Testis (tissue), 3 donors: ENCODE data around the gene KRT17. TPM values are rescaled to one million over a fixed set of nuclear protein-coding genes. Genes with fewer than 3 reads are reported as not detected.
"Not testable (repeated sequence)": the region's sequence is repeated elsewhere in the genome, so short reads cannot be mapped to it uniquely, and the experiment has no call there.

Experiments
- DNase-seq: peaks from one replicate; pipeline ENCODE4 v3.0.0-alpha.2; 2019
- H3K27ac ChIP-seq, 2 donors: fragments of 200-600 bp; sonication (generic); one replicate each; pipeline ENCODE4 v1.5.1; 2019
- H3K27me3 ChIP-seq: fragments of 200-600 bp; sonication (generic); one replicate; pipeline ENCODE4 v1.5.1; 2019
- H3K36me3 ChIP-seq: fragments of 200-600 bp; sonication (generic); one replicate; pipeline ENCODE4 v1.5.1; 2017; ENCODE audit warnings: low read depth; ENCODE audit errors: missing control alignments
- H3K4me1 ChIP-seq: fragments of 200-600 bp; sonication (generic); one replicate; pipeline ENCODE4 v1.5.1; 2019
- H3K4me3 ChIP-seq, 2 donors: fragments of 200-600 bp; sonication (generic); one replicate each; pipeline ENCODE4 v1.5.1; 2017 to 2019
- H3K9me3 ChIP-seq: fragments of 200-600 bp; sonication (generic); one replicate; pipeline ENCODE4 v1.5.1; 2017
- POLR2A ChIP-seq: fragments of 450-650 bp; IDR thresholded peaks from one replicate; pipeline ENCODE4 v1.6.1; 2017; ENCODE audit warnings: antibody characterized with exemption, mild to moderate bottlenecking, moderate library complexity
- WGBS, 2 donors: methylation state at CpG; one replicate each; pipeline ENCODE4 v1.1.5; 2018; 5-methylcytosine and 5-hydroxymethylcytosine counted together
- intact Hi-C: fragments of 100-400 bp; cut with DNase I; formaldehyde crosslinking; loops from one replicate; pipeline ENCODE4 v1.15.1; 2023; ENCODE audit warnings: low total_unique reads
- polyA plus RNA-seq: library from polyadenylated mRNA; stranded (reverse); fragments of 350-450 nt; fragmentation: Illumina TruSeq; extraction: RNeasy Lipid Tissue Mini Kit (QIAGEN cat#74804); gene quantifications from one replicate; pipeline ENCODE4 v1.2.3, GENCODE V29; 2014; ENCODE audit warnings: low read depth, low replicate concordance; ENCODE audit not compliant: insufficient read depth
- total RNA-seq, 2 donors: library from RNA; depleted of rRNA; stranded (reverse); fragments of >200 nt; gene quantifications; one replicate each; pipeline ENCODE4 v1.2.3, GENCODE V29; 2016
- TF ChIP-seq, protein P1 (sequence below), 3 experiments: fragments of 450-650 bp in 2 of 3; fragments of 200-600 bp in 1 of 3; sonication (generic) in 1 of 3; IDR thresholded peaks; one replicate each; pipeline ENCODE4 v1.5.1; 2016 to 2019; ENCODE audit warnings: antibody characterized with exemption in 3 of 3, mild to moderate bottlenecking in 2 of 3, moderate library complexity in 1 of 3

The KRT17 gene
- total and polyA plus RNA-seq, 3 donors from 2014 or later: 12.2 to 26.0 (median 13.3) TPM

DNA sequence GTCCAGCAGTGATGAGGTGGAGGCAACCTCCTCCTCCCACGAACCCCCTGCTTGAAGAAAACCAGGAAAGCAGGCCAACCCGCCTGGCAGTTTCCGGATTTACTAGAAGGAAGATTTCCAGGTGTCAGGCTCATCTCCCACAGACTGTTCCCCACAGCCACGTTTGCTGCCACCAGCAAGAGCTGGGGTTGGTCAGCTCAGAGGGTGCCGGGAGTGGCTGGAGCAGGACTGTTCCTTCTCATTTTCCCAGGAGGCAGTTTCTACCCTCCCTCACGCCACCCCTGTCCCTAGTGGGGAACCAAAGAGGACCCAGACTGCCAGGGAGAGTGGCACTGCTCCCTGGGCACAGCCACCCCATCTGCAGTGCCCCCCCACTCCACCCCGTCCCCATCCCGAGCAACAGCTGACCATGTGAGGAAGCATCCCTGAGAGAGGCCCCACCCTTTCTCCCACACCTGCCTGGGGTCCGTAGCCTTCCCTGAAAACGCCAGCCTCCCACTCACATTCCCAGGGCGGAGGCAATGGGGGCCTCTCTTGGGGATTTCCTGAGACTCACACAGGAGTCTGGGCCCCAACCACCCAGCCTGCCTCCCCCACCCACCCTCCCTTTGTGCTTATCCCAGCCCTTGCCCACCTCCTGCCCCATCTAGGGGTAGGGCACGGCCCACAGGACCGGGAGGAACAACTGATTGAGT is 5.9 kb downstream of the KRT17 start:
- WGBS, 2 donors: 65 to 78% methylated on average over 7 to 13 of the region's 13 CpGs
- H3K36me3 ChIP-seq: no peaks in the 10 kb centered on the region
- H3K9me3 ChIP-seq: no peaks in the 10 kb centered on the region
- no peak for DNase-seq
- no peak overlapping the region for H3K27ac ChIP-seq
- no peak for TF ChIP-seq POLR2A
- TF ChIP-seq, protein P1, sequence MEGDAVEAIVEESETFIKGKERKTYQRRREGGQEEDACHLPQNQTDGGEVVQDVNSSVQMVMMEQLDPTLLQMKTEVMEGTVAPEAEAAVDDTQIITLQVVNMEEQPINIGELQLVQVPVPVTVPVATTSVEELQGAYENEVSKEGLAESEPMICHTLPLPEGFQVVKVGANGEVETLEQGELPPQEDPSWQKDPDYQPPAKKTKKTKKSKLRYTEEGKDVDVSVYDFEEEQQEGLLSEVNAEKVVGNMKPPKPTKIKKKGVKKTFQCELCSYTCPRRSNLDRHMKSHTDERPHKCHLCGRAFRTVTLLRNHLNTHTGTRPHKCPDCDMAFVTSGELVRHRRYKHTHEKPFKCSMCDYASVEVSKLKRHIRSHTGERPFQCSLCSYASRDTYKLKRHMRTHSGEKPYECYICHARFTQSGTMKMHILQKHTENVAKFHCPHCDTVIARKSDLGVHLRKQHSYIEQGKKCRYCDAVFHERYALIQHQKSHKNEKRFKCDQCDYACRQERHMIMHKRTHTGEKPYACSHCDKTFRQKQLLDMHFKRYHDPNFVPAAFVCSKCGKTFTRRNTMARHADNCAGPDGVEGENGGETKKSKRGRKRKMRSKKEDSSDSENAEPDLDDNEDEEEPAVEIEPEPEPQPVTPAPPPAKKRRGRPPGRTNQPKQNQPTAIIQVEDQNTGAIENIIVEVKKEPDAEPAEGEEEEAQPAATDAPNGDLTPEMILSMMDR (IDR thresholded peaks at IDR 0.05): no peak
- no peak overlapping the region for H3K4me3 ChIP-seq
- intact Hi-C loops: no loop called here
- H3K4me1 ChIP-seq: peaks cover 5% of the 10 kb centered on the region
- no peaks in the 10 kb centered on the region for H3K27me3 ChIP-seq

DNA sequence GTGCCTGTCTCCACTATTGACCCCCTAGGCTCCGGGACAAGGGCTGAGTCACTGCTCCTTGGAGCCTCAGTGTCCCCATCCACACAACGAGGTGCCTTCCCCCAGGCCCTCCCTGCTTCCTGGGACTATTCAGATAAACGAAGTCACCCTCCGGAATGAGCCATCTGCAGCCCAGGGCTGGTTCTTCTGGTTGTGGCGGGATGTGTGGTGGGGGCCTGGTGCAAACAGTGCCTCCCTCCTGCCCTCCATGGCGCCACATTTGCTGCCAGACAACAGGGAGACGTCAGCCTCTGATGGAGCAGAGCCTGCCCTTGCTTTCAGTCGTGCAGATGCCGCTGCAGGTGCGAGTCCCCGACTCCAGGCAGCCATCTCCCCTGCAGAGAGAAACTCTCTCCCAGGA is 6.7 kb downstream of the KRT17 start:
- peaks cover 5% of the 10 kb centered on the region for H3K4me1 ChIP-seq
- H3K9me3 ChIP-seq: no peaks in the 10 kb centered on the region
- DNase-seq: no peak
- 71 to 84% methylated on average over 5 to 11 of the region's 11 CpGs for WGBS, 2 donors
- H3K36me3 ChIP-seq: no peaks in the 10 kb centered on the region
- no peak overlapping the region for H3K4me3 ChIP-seq
- H3K27me3 ChIP-seq: no peaks in the 10 kb centered on the region
- TF ChIP-seq, protein P1 (IDR thresholded peaks at IDR 0.05): no peak
- no peak for TF ChIP-seq POLR2A
- intact Hi-C loops: no loop called here
- H3K27ac ChIP-seq: no peak overlapping the region

DNA sequence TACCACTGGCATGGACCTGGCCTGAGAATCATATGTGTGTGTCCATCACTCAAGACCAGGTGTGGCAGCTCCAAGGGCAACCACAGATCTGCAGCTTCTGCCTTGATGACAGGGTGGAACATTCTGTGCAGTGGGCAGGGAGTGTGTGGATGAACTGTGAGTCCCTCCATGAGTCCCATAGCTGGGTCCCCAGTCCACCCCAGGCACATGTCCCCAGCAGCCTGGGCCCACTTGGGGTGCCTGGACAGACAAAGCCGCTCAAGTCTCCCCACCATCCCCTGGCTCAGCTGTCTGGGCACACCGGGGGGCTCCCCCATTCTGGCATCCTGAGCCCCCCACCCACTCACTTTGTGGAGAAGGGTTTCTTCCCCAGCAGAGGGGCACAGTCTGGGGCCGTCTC is 7.2 kb downstream of the KRT17 start:
- Histone ChIP-seq H3K36me3 (no peaks in the 10 kb centered on the region), H3K4me1 (peaks cover 5% of the 10 kb centered on the region), H3K27ac (no peak overlapping the region), H3K9me3 (no peaks in the 10 kb centered on the region), H3K4me3 (no peak overlapping the region), H3K27me3 (no peaks in the 10 kb centered on the region)
- TF ChIP-seq, protein P1 (IDR thresholded peaks at IDR 0.05): no peak
- TF ChIP-seq POLR2A: no peak
- intact Hi-C loops: no loop called here
- 92% methylated on average over 3 of the region's 3 CpGs; no CpG with 5 or more reads in 1 of the 2 donors for WGBS, 2 donors
- DNase-seq: no peak

DNA sequence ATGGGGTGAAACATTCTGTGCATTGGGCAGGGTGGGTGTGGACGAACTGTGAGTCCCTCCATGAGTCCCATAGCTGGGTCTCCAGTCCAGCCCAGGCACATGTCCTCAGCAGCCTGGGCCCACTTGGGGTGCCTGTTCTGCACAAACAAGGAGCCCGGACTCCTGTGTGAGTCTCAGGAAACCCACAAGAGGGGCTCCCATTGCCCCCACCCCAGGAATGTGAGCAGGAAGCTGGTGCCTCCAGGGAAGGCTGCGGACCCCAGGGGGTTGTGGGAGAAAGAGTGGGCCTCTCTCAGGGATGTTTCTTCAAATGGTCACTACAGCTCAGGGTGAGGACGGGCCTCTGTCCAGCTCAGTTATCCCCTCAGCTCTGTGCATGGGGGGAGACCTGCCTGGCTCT is 7.9 kb downstream of the KRT17 start:
- H3K36me3 ChIP-seq, H3K4me3 ChIP-seq, H3K9me3 ChIP-seq, H3K27me3 ChIP-seq, DNase-seq, H3K27ac ChIP-seq, intact Hi-C loops, H3K4me1 ChIP-seq: not testable (repeated sequence)
- 96 to 100% methylated on average over 2 to 4 of the region's 4 CpGs for WGBS, 2 donors

DNA sequence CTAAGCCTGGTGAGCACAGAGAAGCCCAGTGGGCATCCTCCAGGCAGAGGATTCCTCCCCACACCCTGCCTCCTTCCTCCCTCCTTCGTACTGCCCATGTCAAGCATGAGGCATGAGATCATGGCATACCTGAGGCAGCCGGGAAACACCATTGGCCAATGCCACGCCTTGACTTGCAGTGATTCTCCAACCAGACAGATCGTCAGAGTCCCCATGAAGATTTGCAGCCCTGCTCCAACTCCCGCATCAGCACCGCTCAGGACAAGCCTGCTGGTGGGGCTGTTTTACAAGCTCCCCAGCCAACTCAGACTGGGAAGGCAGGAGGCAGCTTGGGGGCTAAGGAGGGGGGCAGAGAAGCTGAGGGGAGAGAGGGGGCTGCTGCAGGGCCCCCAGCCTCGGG is 8.9 kb downstream of the KRT17 start:
- H3K9me3 ChIP-seq: no peaks in the 10 kb centered on the region
- no peak for TF ChIP-seq POLR2A
- TF ChIP-seq, protein P1 (IDR thresholded peaks at IDR 0.05): no peak
- H3K27ac ChIP-seq: no peak overlapping the region
- 77 to 80% methylated on average over 6 to 7 of the region's 7 CpGs for WGBS, 2 donors
- H3K27me3 ChIP-seq: no peaks in the 10 kb centered on the region
- DNase-seq: no peak
- H3K4me1 ChIP-seq: no peaks in the 10 kb centered on the region
- H3K4me3 ChIP-seq: no peak overlapping the region
- intact Hi-C loops: no loop called here
- H3K36me3 ChIP-seq: no peaks in the 10 kb centered on the region

DNA sequence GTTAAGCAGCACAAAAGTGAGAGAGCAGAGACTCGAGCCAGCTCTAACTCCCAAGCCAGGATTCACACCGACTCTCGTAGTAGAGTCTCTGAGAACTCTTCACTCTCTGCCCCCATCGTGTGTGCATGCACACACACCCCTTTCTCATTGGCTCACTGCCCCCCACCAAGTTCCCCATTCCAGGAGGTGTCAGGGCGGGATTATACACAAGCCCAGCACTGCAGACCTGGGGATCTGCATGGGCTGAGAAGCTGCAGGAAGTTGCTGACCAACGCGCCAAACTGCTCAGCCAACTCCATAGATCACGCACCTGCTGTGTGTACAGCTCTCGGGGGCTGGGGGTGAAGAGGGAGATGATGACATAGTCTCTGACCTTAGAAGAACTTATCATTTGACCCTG is 9.6 kb downstream of the KRT17 start:
- H3K4me3 ChIP-seq, DNase-seq, H3K4me1 ChIP-seq, H3K36me3 ChIP-seq, H3K9me3 ChIP-seq, H3K27ac ChIP-seq, intact Hi-C loops, H3K27me3 ChIP-seq: not testable (repeated sequence)
- 72% methylated on average over 9 of the region's 9 CpGs for WGBS, 2 donors
